Uterus (tissue), 4 donors: ENCODE data around the gene ARMH1. TPM values are rescaled to one million over a fixed set of nuclear protein-coding genes. Genes with fewer than 3 reads are reported as not detected.
A peak's percentile ranks its signal among the peaks of the same experiment; 100 is the strongest.

Experiments used
- DNase-seq, 2 donors: peaks; one replicate each; pipeline ENCODE4 v3.0.0-alpha.2; 2019 to 2020
- H3K27ac ChIP-seq, 2 donors: fragments of 200-600 bp; sonication (generic); 1 replicate in 1 of 2; 2 replicates in 1 of 2; pipeline ENCODE4 v1.5.1; 2016 to 2018
- H3K27me3 ChIP-seq, 2 donors: fragments of 200-600 bp; sonication (generic); one replicate each; pipeline ENCODE4 v1.5.1; 2018 to 2019; ENCODE audit warnings: control low read depth in 1 of 2
- H3K36me3 ChIP-seq, 2 donors: fragments of 200-600 bp; sonication (generic); one replicate each; pipeline ENCODE4 v1.5.1; 2019; ENCODE audit warnings: control low read depth in 1 of 2
- H3K4me1 ChIP-seq, 2 donors: fragments of 200-600 bp; sonication (generic); one replicate each; pipeline ENCODE4 v1.5.1; 2018 to 2019; ENCODE audit warnings: control low read depth in 1 of 2
- H3K4me3 ChIP-seq, 2 donors: fragments of 200-600 bp; sonication (generic); 1 replicate in 1 of 2; 2 replicates in 1 of 2; pipeline ENCODE4 v1.5.1; 2018 to 2019; ENCODE audit warnings: mild to moderate bottlenecking in 1 of 2
- H3K9me3 ChIP-seq, 2 donors: fragments of 200-600 bp; sonication (generic); one replicate each; pipeline ENCODE4 v1.5.1; 2019; ENCODE audit warnings: control low read depth in 1 of 2
- CTCF ChIP-seq, 4 experiments: fragments of 200-600 bp in 2 of 4; fragments of 450-650 bp in 2 of 4; sonication (generic) in 2 of 4; IDR thresholded peaks; one replicate each; pipeline ENCODE4 v1.5.1; 2016 to 2019; ENCODE audit warnings: antibody characterized with exemption in 4 of 4, mild to moderate bottlenecking in 2 of 4, moderate library complexity in 1 of 4
- POLR2A ChIP-seq, 2 donors: fragments of 450-650 bp; IDR thresholded peaks; one replicate each; pipeline ENCODE4 v1.6.1; 2016; ENCODE audit warnings: antibody characterized with exemption in 2 of 2, mild to moderate bottlenecking in 1 of 2, moderate library complexity in 1 of 2
- intact Hi-C: fragments of 100-400 bp; cut with DNase I; formaldehyde crosslinking; loops from one replicate; pipeline ENCODE4 v1.15.1; 2023; ENCODE audit warnings: low total_unique reads
- total RNA-seq, 4 donors: library from RNA; depleted of rRNA in 3 of 4; stranded (reverse); fragments of >200 nt in 3 of 4; gene quantifications; one replicate each; pipeline versions ENCODE4 v1.1.0 to v1.2.4, GENCODE V29; 2014 to 2023
- donor health status: DM: yes; HTN: yes; CAD: no.

ARMH1 gene
- total RNA-seq, 4 donors from 2014 or later = 2.7 to 7.7 (median 5.2) TPM; not detected in 1

- Histone ChIP-seq H3K36me3 (no peaks in the 10 kb centered on the region), H3K27ac (no peak overlapping the region)
Observed at GRCh38 chr1:44641126-44642102, 33.1 kb upstream of the ARMH1 start.

GRCh38 chr1:44642255-44642654 is 32.3 kb upstream of the ARMH1 start:
- no peak for TF ChIP-seq CTCF (IDR thresholded peaks at IDR 0.05)
- TF ChIP-seq POLR2A (IDR thresholded peaks at IDR 0.05) = no peak
- no peak for DNase-seq
- Histone ChIP-seq H3K4me1 (peaks cover 0 to 12% of the 10 kb centered on the region in 2 donors), H3K36me3 (no peaks in the 10 kb centered on the region), H3K27me3 (no peaks in the 10 kb centered on the region), H3K4me3 (no peak overlapping the region), H3K27ac (no peak overlapping the region), H3K9me3 (no peaks in the 10 kb centered on the region)
- intact Hi-C loops = no loop called here

More at GRCh38 chr1:44641126-44642102, 33.1 kb upstream of the ARMH1 start:
- no peak overlapping the region for H3K4me3 ChIP-seq
- H3K4me1 ChIP-seq = peaks cover 2 to 14% of the 10 kb centered on the region in 2 donors
- DNase-seq = no peak
- TF ChIP-seq CTCF (IDR thresholded peaks at IDR 0.05) (no peak), POLR2A (IDR thresholded peaks at IDR 0.05) (no peak)
- H3K9me3 ChIP-seq = no peaks in the 10 kb centered on the region
- intact Hi-C loops = no loop called here
- H3K27me3 ChIP-seq = no peaks in the 10 kb centered on the region

- Histone ChIP-seq H3K4me3 (no peak overlapping the region), H3K4me1 (peaks cover 0 to 12% of the 10 kb centered on the region in 2 donors), H3K27me3 (no peaks in the 10 kb centered on the region), H3K27ac (no peak overlapping the region), H3K36me3 (no peaks in the 10 kb centered on the region), H3K9me3 (no peaks in the 10 kb centered on the region)
- no peak for DNase-seq
- no peak for TF ChIP-seq CTCF (IDR thresholded peaks at IDR 0.05)
- no peak for TF ChIP-seq POLR2A (IDR thresholded peaks at IDR 0.05)
- intact Hi-C loops = no loop called here
Observed at GRCh38 chr1:44642925-44643324, 31.6 kb upstream of the ARMH1 start.

GRCh38 chr1:44643721-44644334 is 30.7 kb upstream of the ARMH1 start:
- Histone ChIP-seq H3K27ac (peak overlapping the region in 1 of 2 donors; percentile 5), H3K27me3 (no peaks in the 10 kb centered on the region), H3K9me3 (no peaks in the 10 kb centered on the region), H3K4me3 (no peak overlapping the region), H3K36me3 (no peaks in the 10 kb centered on the region), H3K4me1 (peaks cover 0 to 12% of the 10 kb centered on the region in 2 donors)
- TF ChIP-seq CTCF (IDR thresholded peaks at IDR 0.05) (no peak), POLR2A (IDR thresholded peaks at IDR 0.05) (no peak)
- no peak for DNase-seq
- intact Hi-C loops = no loop called here

GRCh38 chr1:44644806-44645205 is 29.7 kb upstream of the ARMH1 start:
- no peak for DNase-seq
- intact Hi-C loops = no loop called here
- no peaks in the 10 kb centered on the region for H3K36me3 ChIP-seq

More at GRCh38 chr1:44644806-44645205, 29.7 kb upstream of the ARMH1 start:
- Histone ChIP-seq H3K27me3 (no peaks in the 10 kb centered on the region), H3K4me1 (peaks cover 0 to 12% of the 10 kb centered on the region in 2 donors), H3K4me3 (no peak overlapping the region), H3K9me3 (no peaks in the 10 kb centered on the region), H3K27ac (peak overlapping the region in 1 of 2 donors; percentile 73)
- no peak for TF ChIP-seq CTCF (IDR thresholded peaks at IDR 0.05)
- no peak for TF ChIP-seq POLR2A (IDR thresholded peaks at IDR 0.05)
